WERI-Rb-1 (cell line): ENCODE results near the gene L3MBTL1.

ENCODE experiments used
- DNase-seq: peaks from one replicate; pipeline ENCODE4 v3.0.0-alpha.2; 2020
- H3K27ac ChIP-seq: fragments of 250-450 bp; sonication (Bioruptor Pico); 2 replicates; pipeline ENCODE4 v1.5.1; 2020; ENCODE audit warnings: mild to moderate bottlenecking, moderate library complexity
- H3K27me3 ChIP-seq: fragments of 250-450 bp; sonication (Bioruptor Pico); 2 replicates; pipeline ENCODE4 v1.5.1; 2021; ENCODE audit warnings: mild to moderate bottlenecking, low read depth, moderate library complexity; ENCODE audit not compliant: insufficient read depth, severe bottlenecking
- H3K36me3 ChIP-seq: fragments of 250-450 bp; sonication (Bioruptor Pico); 2 replicates; pipeline ENCODE4 v1.5.1; 2020; ENCODE audit warnings: mild to moderate bottlenecking, moderate library complexity
- H3K4me3 ChIP-seq: 2 replicates; pipeline ENCODE4 v1.5.1; 2011; ENCODE audit warnings: low read depth, mild to moderate bottlenecking, control low read depth, low read length
- H3K9me3 ChIP-seq: fragments of 250-450 bp; sonication (Bioruptor Pico); 2 replicates; pipeline ENCODE4 v1.5.1; 2021; ENCODE audit warnings: mild to moderate bottlenecking, moderate library complexity; ENCODE audit not compliant: severe bottlenecking
- TF ChIP-seq, protein P1 (sequence below): IDR thresholded peaks from 2 replicates; pipeline ENCODE4 v1.5.1; 2011; ENCODE audit warnings: low read depth, mild to moderate bottlenecking, control low read depth, inconsistent platforms, low read length

L3MBTL1 gene

GRCh38 chr20:43542161-43542560 lies 34.7 kb downstream of the L3MBTL1 start:
- Histone ChIP-seq H3K4me3 (no peak overlapping the region), H3K27ac (no peak overlapping the region), H3K9me3 (no peaks in the 10 kb centered on the region), H3K36me3 (peaks cover 5% of the 10 kb centered on the region; the same call in 1 of the 2 replicates), H3K27me3 (no peaks in the 10 kb centered on the region)
- TF ChIP-seq, protein P1, sequence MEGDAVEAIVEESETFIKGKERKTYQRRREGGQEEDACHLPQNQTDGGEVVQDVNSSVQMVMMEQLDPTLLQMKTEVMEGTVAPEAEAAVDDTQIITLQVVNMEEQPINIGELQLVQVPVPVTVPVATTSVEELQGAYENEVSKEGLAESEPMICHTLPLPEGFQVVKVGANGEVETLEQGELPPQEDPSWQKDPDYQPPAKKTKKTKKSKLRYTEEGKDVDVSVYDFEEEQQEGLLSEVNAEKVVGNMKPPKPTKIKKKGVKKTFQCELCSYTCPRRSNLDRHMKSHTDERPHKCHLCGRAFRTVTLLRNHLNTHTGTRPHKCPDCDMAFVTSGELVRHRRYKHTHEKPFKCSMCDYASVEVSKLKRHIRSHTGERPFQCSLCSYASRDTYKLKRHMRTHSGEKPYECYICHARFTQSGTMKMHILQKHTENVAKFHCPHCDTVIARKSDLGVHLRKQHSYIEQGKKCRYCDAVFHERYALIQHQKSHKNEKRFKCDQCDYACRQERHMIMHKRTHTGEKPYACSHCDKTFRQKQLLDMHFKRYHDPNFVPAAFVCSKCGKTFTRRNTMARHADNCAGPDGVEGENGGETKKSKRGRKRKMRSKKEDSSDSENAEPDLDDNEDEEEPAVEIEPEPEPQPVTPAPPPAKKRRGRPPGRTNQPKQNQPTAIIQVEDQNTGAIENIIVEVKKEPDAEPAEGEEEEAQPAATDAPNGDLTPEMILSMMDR, result no peak
- DNase-seq, result no peak

GRCh38 chr20:43542674-43543073 lies 35.2 kb downstream of the L3MBTL1 start:
- Histone ChIP-seq H3K27ac (no peak overlapping the region), H3K36me3 (peaks cover 5% of the 10 kb centered on the region; the same call in 1 of the 2 replicates), H3K9me3 (no peaks in the 10 kb centered on the region), H3K4me3 (no peak overlapping the region), H3K27me3 (no peaks in the 10 kb centered on the region)
- no peak for DNase-seq
- TF ChIP-seq, protein P1, result no peak

DNA sequence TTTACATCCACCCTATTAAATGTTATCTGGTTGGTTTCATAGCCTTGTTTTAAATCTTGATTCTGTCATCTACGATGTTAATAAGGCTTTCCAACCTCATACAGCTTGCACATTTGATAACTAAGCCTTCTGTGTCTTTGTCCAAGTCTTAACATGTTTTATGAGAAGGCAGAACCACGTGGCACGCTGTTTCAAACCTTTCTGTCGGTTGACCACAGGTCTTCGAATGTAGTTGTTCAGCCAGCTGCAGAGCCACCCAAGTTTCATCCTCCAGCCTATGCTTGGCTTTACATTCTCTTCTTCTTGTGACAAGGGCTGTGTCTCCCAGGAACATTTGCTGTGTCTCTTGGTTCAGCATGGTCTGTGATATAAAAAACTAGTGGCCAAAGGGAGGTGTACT lies 35.6 kb downstream of the L3MBTL1 start:
- Histone ChIP-seq H3K4me3 (no peak overlapping the region), H3K36me3 (peaks cover 5% of the 10 kb centered on the region; the same call in 1 of the 2 replicates), H3K27me3 (no peaks in the 10 kb centered on the region), H3K27ac (no peak overlapping the region), H3K9me3 (no peaks in the 10 kb centered on the region)
- TF ChIP-seq, protein P1, result no peak
- no peak for DNase-seq

GRCh38 chr20:43544501-43544900 lies 37.0 kb downstream of the L3MBTL1 start:
- no peak overlapping the region for H3K27ac ChIP-seq
- H3K36me3 ChIP-seq, result peaks cover 5% of the 10 kb centered on the region; the same call in 1 of the 2 replicates
- DNase-seq, result no peak
- no peaks in the 10 kb centered on the region for H3K9me3 ChIP-seq
- no peak overlapping the region for H3K4me3 ChIP-seq
- no peaks in the 10 kb centered on the region for H3K27me3 ChIP-seq
- TF ChIP-seq, protein P1, result no peak

DNA sequence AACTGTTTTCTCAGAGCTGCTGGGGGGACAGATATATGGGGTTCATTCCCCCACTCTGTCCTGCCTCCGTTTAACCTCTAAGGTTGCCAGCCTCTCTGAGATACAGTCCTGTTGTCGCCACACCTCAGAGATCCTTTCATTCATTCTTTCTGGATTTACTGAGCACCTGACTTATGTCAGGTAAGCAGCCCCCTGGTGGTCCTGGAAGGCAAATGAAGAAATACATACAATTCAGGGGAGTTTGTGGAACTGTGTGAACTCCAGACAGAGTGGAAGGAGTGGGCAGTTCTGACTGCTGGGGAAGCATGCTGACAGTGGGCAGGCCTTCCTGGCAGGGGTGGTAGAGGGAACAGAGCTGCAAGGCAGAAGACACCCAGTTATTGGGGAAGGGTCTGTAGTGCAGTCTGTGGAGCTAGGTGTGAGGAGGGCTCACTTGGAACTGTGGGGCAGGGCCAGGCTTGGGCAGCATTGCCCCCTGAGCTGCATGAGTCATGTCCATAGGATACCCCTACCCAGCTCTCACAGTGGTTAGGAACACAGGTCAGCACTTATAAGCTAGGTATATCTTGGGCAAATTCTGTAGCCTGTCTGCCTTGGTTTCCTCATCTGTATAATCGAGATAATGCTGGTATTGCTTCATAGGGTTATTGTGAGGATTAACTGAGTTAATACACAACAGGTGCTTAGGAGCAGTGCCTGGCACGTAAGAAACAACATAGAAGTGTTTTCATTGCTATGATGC lies 38.5 kb downstream of the L3MBTL1 start:
- Histone ChIP-seq H3K27me3 (no peaks in the 10 kb centered on the region), H3K9me3 (no peaks in the 10 kb centered on the region), H3K27ac (no peak overlapping the region), H3K36me3 (peaks cover 5% of the 10 kb centered on the region; the same call in 1 of the 2 replicates), H3K4me3 (no peak overlapping the region)
- TF ChIP-seq, protein P1, result no peak
- no peak for DNase-seq
